T-helper 1 cell treated with Interleukin-12 subunit alpha and Interleukin-12 subunit beta and Interleukin-4 antibody, amounts not matched to agents 30 ng/mL and 1 ng/mL, for 36 hours (primary cell): ENCODE data around the gene PITHD1. TPM values are rescaled to one million over a fixed set of nuclear protein-coding genes. Genes with fewer than 3 reads are reported as not detected.

Source experiments
- intact Hi-C: fragments of 100-400 bp; cut with micrococcal nuclease; formaldehyde crosslinking; loops from one replicate; pipeline ENCODE4 v1.15.1; 2024
- total RNA-seq: library from RNA; stranded (reverse); gene quantifications from 2 replicates; pipeline ENCODE4 v1.2.3, GENCODE V29; 2022

PITHD1 gene
- total RNA-seq, 1 donor from 2014 or later: 57.7 TPM

- intact Hi-C loops: no loop called here
Measured at GRCh38 chr1:23796466-23797271, 18.5 kb downstream of the PITHD1 start.

DNA sequence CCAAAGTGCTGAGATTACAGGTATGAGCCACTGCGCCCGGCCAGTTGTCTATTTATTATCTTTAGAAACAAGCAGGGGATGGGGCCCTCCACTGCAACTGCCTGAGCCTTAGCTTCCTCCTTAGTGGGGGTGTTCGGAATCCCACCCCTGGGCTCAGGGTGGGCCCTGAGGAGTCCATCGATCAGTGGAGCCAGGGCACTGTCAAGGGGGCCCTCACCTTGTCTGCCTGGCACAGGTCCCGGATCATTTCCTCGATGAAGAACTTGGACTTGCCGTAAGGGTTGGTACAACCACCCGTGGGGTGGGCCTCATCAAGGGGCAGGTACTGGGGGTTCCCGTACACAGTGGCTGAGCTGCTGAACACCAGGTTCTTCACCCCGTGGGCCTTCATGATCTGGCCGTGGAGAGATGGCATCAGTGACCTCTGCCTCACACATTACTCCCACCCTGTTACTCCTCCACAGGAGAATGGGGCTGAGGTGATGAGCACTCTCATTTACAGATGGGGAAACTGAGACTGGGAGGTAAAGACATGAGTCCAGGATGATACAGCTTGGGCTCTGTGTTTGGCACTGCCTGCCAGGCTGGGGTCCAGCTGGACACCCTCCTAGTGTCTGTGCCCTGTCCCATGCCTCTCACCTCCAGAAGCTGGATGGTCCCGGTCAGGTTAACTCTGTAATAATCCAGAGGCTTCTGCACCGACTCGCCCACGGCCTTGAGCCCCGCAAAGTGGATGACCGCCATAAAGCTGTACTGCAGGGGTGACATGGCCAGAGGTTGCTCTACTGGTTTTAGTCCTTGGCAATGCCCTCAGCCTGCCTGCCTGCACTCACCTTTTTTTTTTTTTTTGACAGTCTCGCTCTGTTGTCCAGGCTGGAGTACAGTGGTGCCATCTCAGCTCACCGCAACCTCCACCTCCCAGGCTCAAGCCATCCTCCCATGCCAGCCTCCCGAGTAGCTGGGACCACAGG, 19.5 kb downstream of the PITHD1 start:
- intact Hi-C loops: no loop called here

- intact Hi-C loops: no loop called here
Measured at GRCh38 chr1:23798662-23799142, 20.5 kb downstream of the PITHD1 start.

GRCh38 chr1:23799255-23799569, 21.0 kb downstream of the PITHD1 start:
- intact Hi-C loops: no loop called here

- intact Hi-C loops: loop anchor here (1.0 to 10.0 kb wide), 12 partner anchors 8 to 945 kb away; partner anchors contain the start of genes CLIC4, ELOA, FUCA1 and HMGCL
Measured at GRCh38 chr1:23799570-23800399, 21.6 kb downstream of the PITHD1 start.

DNA sequence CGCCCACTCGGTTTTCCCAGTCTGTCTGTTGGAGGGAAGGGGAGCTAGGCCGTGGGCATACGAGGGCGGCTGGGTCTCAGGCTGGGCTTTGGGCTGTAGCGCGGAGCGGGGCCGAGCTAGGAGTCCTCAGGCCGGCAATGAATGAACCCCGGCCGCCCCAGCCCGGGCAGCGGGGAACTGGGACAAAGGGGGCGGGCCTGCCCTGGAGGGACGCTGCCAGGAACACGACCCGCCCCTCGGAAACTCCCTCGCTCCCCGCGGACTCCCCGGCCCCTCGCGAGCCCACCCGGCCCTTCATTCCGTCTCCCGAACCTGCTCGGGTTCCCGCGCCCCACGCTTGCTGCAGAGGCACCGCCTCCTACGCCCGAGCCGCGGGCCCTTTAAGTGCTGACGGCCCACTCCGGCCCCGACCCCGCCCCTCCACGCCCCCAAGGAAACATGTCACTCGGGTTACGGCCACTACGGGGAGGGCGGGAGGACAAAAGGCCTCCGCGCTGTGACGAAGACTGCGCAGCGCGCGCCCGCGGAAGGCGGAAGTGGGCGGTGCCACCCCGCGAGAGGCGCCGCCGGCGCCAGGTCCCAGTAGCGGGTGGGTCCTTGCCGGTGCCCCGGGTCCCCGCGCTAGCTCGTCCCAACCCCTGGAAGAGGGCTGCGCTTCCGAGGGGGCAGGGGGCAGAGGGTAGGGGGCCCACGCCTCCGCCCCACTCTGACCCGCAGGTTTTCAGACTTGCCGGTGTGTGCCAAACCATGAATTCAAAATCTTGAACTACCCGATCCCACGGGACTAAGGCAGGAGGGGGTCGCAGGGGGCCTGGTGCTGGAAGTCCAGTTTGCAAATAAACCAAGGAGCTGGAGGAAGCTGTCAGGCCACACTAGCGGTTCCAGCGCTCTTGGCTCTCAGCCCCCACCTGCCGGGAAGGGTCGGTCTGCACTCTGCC, 22.5 kb downstream of the PITHD1 start, which contains the start of gene GALE:
Gene GALE, minus strand, starts transcription at position 355 of the 938 bp plus-strand sequence. CDS start 1,747 bp downstream, outside the sequence.
- intact Hi-C loops: loop anchor here (1.0 to 10.0 kb wide), 12 partner anchors 9 to 944 kb away; partner anchors contain the start of genes CLIC4, ELOA, FUCA1 and HMGCL

GRCh38 chr1:23801338-23801748, 23.1 kb downstream of the PITHD1 start:
- intact Hi-C loops: loop anchor here (2.0 to 10.0 kb wide), 7 partner anchors 37 to 943 kb away; partner anchors contain the start of genes CLIC4, ELOA, FUCA1 and NIPAL3

- intact Hi-C loops: loop anchor here (2.0 to 10.0 kb wide), 7 partner anchors 37 to 943 kb away; partner anchors contain the start of genes CLIC4, ELOA, FUCA1 and NIPAL3
Measured at GRCh38 chr1:23801876-23802275, 23.7 kb downstream of the PITHD1 start.

DNA sequence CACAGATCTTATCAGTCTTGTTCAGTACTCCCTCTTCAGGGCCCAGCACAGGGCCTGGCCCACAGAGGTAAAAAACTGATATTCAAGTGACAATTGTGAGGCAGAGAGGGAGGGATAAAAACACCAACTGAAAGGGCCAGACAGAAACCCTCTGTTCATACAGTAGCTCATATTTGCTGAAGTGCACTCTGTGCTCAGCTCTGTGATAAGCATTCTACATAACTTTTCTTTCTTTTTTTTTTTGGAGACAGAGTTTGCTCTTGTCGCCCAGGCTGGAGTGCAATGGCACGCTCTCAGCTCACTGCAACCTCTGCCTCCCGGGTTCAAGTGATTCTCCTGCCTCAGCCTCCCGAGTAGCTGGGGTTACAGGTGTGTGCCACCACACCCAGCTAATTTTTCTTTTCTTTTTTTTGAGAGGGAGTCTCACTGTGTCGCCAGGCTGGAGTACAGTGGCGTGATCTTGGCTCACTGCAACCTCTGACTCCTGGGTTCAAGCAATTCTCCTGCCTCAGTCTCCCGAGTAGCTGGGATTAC, 24.7 kb downstream of the PITHD1 start:
- intact Hi-C loops: loop anchor here (10.0 kb wide), 2 partner anchors 612 to 942 kb away; partner anchors contain the start of genes CLIC4, NIPAL3 and STPG1

- intact Hi-C loops: loop anchor here (10.0 kb wide), 2 partner anchors 611 to 941 kb away; partner anchors contain the start of genes CLIC4, NIPAL3 and STPG1
Measured at GRCh38 chr1:23803674-23804073, 25.5 kb downstream of the PITHD1 start.

DNA sequence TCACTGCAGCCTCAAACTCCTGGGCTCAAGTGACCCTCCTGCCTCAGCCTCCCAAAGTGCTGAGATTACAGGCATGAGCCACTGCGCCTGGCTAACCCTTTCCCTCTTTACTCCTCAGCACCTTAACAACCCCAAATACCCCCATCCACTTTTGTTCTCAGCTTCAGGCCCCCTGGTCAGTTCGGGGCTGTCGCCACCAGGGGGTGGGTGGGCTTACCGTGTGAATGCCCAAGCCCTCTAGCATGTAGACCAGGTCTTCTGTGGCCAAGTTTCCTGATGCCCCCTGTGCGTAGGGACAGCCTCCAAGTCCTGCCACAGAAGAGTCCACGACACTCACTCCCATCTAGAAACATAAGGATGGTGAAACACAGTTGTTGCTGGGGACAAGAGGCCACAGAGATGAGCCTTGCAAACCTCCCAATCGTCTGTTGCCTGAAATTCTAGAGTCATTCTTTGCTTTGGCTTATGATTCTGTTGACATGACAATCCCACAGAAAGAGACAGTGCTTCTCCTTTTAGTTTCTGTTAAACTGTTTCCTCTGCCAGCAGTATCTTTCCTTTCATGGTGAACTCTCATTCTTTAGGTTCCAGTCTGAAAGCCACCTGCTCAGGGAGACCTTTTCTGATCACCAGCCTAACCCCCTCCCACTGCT, 26.1 kb downstream of the PITHD1 start:
- intact Hi-C loops: loop anchor here (10.0 kb wide), 2 partner anchors 610 to 940 kb away; partner anchors contain the start of genes CLIC4, NIPAL3 and STPG1

- intact Hi-C loops: loop anchor here (10.0 kb wide), 2 partner anchors 610 to 940 kb away; partner anchors contain the start of genes CLIC4, NIPAL3 and STPG1
Measured at GRCh38 chr1:23805025-23805424, 26.8 kb downstream of the PITHD1 start.

GRCh38 chr1:23806280-23806679, 28.1 kb downstream of the PITHD1 start:
- intact Hi-C loops: loop anchor here (10.0 kb wide), 2 partner anchors 609 to 939 kb away; partner anchors contain the start of genes CLIC4, NIPAL3 and STPG1

GRCh38 chr1:23807453-23807852, 29.2 kb downstream of the PITHD1 start:
- intact Hi-C loops: loop anchor here (10.0 kb wide), 2 partner anchors 607 to 937 kb away; partner anchors contain the start of genes CLIC4, NIPAL3 and STPG1

- intact Hi-C loops: loop anchor here (1.0 to 10.0 kb wide), 7 partner anchors 9 to 935 kb away; partner anchors contain the start of genes CLIC4, FUCA1, GALE and HMGCL
Measured at GRCh38 chr1:23809751-23810171, 31.5 kb downstream of the PITHD1 start.

DNA sequence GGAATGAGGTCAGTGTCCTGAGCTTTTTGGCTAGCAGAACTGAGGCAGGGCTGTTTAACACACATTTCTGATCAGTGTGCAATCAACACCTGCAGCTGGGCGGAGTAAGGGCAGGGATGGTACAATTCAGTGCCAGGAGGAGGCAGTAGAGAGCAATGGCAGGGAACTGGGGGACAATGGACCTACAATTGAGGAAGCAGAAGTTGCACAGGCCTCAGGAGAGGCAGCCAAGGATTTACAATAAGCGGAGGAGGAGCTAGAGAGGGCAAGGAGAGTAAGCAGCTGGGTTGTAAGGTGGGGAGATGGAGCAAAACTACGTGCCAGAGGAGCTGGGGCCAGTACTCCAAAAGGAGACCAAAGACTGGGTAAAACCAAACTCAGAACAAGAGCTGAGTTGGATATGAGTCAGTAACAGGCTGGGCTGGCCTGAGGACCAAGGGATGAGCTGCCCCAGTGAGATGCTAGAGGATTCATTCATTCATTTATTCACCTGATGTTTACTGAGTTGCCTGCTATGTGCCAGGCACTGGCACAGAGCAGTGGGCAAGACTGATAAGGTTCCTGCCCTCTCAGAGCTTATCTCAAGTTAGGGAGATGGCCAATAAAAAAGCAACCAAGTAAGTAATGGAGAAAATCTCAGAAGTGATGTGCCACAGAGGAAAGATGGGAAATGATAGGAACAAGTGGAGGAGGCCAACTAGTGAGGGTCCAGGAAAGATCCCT, 32.8 kb downstream of the PITHD1 start:
- intact Hi-C loops: loop anchor here (2.0 kb wide), 1 partner anchor 14 kb away; the partner anchor contains the start of gene HMGCL

GRCh38 chr1:23814016-23814415, 35.8 kb downstream of the PITHD1 start:
- intact Hi-C loops: no loop called here
